Natural killer cell treated with Interleukin-12 subunit alpha and Interleukin-12 subunit beta and Interleukin-15 and Interleukin-18, amount 100 ng/mL, for 72 hours (primary cell): ENCODE data around the gene FOXP4. TPM values are rescaled to one million over a fixed set of nuclear protein-coding genes. Genes with fewer than 3 reads are reported as not detected.

Experiments used
- ATAC-seq, 2 donors: fragments of 150-1000 bp; cut with Tn5 transposase in 1 of 2; sonication (Bioruptor Pico), chemical (Tn5 transposase) in 1 of 2; 2 replicates each; pipeline ENCODE4 v1.10.0; 2021
- DNase-seq: peaks from one replicate; pipeline ENCODE4 v3.0.0; 2022; ENCODE audit warnings: low spot score
- H3K27ac Mint-ChIP-seq, 2 donors: 1 replicate in 1 of 2; 2 replicates in 1 of 2; pipeline ENCODE4 v1.8.0; 2022; ENCODE audit warnings: mixed read lengths in 2 of 2, mild to moderate bottlenecking in 1 of 2, moderate library complexity in 1 of 2
- H3K27me3 Mint-ChIP-seq, 2 donors: 1 replicate in 1 of 2; 2 replicates in 1 of 2; pipeline ENCODE4 v1.8.0; 2022; ENCODE audit warnings: mixed read lengths in 2 of 2
- H3K36me3 Mint-ChIP-seq: one replicate; pipeline ENCODE4 v1.8.0; 2022; ENCODE audit warnings: mixed read lengths
- H3K4me1 Mint-ChIP-seq, 2 donors: 1 replicate in 1 of 2; 2 replicates in 1 of 2; pipeline ENCODE4 v1.8.0; 2022; ENCODE audit warnings: low read depth in 2 of 2, mixed read lengths in 2 of 2, mild to moderate bottlenecking in 1 of 2
- H3K4me3 Mint-ChIP-seq: one replicate; pipeline ENCODE4 v1.8.0; 2022; ENCODE audit warnings: mixed read lengths
- H3K9me3 Mint-ChIP-seq: 2 replicates; pipeline ENCODE4 v1.8.0; 2022; ENCODE audit warnings: mixed read lengths
- total RNA-seq, 2 donors: library from RNA; stranded (reverse); gene quantifications; one replicate each; pipeline ENCODE4 v1.2.3, GENCODE V29; 2022

FOXP4 gene
- total RNA-seq, 2 donors from 2014 or later: 52.4 to 110 TPM

DNA sequence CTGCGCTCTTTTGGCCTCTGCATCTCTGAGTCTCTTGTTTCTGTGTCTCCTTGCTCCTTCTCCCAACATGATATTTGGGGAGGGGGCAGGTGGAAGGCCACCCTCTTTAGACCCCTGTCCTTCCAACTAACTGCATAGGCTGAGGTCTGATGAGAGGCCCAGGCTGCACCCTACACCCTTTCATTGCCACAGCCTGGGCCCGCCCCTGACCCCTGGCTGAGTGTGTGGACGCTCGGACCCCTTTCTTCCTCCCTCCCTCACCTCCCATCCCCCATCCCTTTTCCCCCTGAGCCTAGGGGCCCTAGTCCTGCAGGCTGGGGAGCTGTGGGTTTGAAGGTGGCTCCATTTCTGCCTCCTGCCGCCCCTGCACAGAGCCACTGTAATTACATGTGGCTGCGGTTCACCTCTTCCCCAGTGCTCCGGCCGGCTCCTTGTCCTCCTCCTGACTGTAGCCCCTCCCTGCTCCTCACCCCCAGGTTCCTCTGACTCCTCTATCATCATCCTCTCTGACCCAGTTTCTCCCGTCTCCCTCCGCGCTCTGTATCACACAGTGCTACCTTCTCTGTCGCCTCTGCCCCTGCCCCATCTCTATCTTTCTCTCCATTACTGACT is 98.9 kb downstream of the FOXP4 start:
- Mint-ChIP-seq H3K4me3 (no peak overlapping the region), H3K27me3 (peaks cover 18 to 37% of the 10 kb centered on the region in 2 donors), H3K27ac (no peak overlapping the region)

DNA sequence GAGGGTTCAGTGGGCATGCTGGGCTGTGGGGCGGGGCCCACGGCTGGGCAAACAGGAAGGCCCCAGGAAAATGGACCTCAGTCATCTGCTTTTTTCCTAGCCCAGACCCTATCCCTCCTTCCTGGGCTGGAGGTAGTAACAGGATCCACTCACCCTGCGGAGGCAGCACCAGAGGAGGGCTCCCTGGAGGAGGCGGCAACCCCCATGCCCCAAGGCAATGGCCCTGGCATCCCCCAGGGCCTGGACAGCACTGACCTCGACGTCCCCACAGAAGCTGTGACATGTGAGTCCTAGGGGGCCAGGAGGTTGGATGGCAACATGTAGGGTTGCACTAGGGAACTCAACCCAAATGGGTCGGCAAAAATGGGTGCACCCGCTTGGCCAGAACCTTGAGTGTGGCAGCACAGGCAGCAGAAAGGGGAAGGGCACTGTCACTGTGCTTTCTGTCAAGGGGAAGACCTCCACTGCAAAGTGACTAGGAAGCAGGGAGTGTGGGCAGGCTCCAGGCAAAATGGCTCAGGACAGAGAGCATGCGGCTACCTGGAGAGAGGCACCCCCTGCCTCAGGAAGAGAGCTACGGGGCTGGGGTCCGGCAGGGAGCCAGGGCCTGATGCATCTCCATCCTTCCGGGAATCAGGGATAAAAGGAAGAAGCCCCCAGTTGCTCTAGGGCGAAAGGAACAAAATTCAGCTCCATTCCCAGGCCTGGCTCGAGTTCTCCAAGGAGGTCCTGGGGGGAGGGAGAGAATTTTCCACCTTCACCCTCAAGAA is 100.0 kb downstream of the FOXP4 start:
- Mint-ChIP-seq H3K4me1 (no peaks in the 10 kb centered on the region), H3K36me3 (no peaks in the 10 kb centered on the region), H3K9me3 (no peaks in the 10 kb centered on the region), H3K27me3 (peaks cover 12 to 31% of the 10 kb centered on the region in 2 donors), H3K27ac (no peak overlapping the region), H3K4me3 (no peak overlapping the region)
- DNase-seq (no peak), ATAC-seq (no peak)

More for the DNA sequence above, 98.9 kb downstream of the FOXP4 start:
- ATAC-seq (no peak), DNase-seq (no peak)
- H3K9me3 Mint-ChIP-seq: no peaks in the 10 kb centered on the region
- H3K4me1 Mint-ChIP-seq: no peaks in the 10 kb centered on the region
- H3K36me3 Mint-ChIP-seq: no peaks in the 10 kb centered on the region

- Mint-ChIP-seq H3K9me3 (no peaks in the 10 kb centered on the region), H3K27ac (no peak overlapping the region)
Observed at GRCh38 chr6:41647061-41647511, 100.9 kb downstream of the FOXP4 start.

DNA sequence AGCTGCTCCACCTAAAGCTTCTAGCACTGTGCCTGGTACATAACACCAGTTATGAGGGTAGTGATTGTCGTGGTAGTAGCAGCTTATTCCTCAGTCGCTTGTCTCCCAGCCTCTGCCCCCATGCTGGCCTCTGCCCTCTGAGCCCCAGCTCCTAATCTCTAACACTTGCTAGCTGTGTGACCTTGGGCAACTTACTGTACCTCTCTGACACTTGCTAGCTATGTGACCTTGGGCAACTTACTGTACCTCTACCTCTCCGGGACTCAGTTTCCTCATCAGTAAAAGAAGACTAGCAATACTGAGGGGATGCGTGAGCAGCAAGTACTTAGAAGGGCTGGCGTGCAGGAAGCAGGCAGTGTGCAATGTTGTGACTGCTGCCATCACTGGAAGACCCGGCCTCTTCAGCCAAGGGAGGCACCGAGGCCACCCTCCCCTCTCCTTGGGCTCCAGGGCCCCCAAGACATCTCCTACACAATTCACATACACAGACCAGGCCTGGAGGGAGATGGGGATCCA is 101.9 kb downstream of the FOXP4 start:
- no peak overlapping the region for H3K27ac Mint-ChIP-seq
- DNase-seq (no peak), ATAC-seq (no peak)
- H3K36me3 Mint-ChIP-seq: no peaks in the 10 kb centered on the region
- no peaks in the 10 kb centered on the region for H3K9me3 Mint-ChIP-seq
- no peaks in the 10 kb centered on the region for H3K4me1 Mint-ChIP-seq
- no peak overlapping the region for H3K4me3 Mint-ChIP-seq
- H3K27me3 Mint-ChIP-seq: peaks cover 5 to 24% of the 10 kb centered on the region in 2 donors

More at GRCh38 chr6:41647061-41647511, 100.9 kb downstream of the FOXP4 start:
- Mint-ChIP-seq H3K27me3 (peaks cover 9 to 31% of the 10 kb centered on the region in 2 donors), H3K36me3 (no peaks in the 10 kb centered on the region), H3K4me3 (no peak overlapping the region), H3K4me1 (no peaks in the 10 kb centered on the region)
- DNase-seq (no peak), ATAC-seq (no peak)

DNA sequence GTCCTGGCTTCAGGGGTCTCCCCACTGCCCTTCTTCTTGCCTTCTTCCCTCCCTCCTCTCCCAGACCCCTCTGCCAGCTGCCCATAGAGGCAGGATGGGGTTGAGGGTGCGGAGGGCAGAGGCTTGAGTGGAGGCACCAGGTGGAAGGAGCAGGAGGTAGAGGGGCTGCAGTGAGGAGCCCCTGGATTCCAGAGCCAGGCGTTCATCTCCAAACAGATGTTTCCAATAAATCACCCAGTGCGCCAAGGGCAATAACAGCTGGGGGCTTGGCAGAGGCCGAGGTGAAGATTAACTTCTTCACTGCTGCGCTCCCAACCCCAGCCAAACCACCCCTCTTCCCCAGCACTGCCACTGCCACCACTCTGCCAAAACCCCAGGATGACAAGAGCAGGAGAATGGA is 102.7 kb downstream of the FOXP4 start:
- Mint-ChIP-seq H3K4me3 (no peak overlapping the region), H3K27ac (no peak overlapping the region), H3K9me3 (no peaks in the 10 kb centered on the region), H3K4me1 (no peaks in the 10 kb centered on the region), H3K36me3 (no peaks in the 10 kb centered on the region), H3K27me3 (peaks cover 5 to 21% of the 10 kb centered on the region in 2 donors)
- DNase-seq (no peak), ATAC-seq (no peak)

DNA sequence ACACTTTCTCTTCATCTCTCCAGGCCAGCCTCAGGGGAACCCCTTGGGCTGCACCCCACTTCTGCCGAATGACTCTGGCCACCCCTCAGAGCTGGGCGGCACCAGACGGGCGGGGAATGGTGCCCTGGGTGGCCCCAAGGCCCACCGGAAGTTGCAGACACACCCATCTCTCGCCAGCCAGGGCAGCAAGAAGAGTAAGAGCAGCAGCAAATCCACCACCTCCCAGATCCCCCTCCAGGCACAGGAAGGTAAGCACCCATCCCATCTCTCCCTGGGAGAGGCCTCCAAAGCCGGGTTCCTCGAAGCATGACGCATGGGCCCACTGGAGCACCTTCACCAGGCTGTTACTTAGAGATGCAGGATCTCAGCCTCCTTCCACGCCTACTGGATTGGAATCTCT is 103.4 kb downstream of the FOXP4 start:
- Mint-ChIP-seq H3K27me3 (peaks cover 5 to 20% of the 10 kb centered on the region in 2 donors), H3K4me1 (no peaks in the 10 kb centered on the region), H3K27ac (no peak overlapping the region), H3K9me3 (no peaks in the 10 kb centered on the region), H3K4me3 (no peak overlapping the region), H3K36me3 (no peaks in the 10 kb centered on the region)
- no peak for ATAC-seq
- no peak for DNase-seq

DNA sequence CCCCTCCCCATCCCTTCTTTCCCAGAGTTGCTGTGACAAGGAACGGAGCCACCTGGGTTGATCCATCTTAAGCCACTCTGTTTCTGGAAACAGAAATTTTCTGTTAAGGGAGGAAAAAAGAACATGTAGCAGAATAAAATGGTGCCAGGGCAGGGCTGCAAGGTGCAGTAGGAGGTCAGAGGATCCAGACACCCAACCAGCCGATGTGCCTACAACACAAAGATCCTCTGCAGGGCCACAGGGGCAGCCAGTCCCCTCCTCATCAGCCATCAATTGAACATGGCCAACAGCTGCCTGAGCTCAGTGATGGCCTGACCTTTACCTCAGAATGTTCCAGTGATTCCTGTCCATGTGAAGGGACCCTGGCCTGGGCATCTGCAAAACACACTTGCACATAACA is 103.9 kb downstream of the FOXP4 start:
- no peaks in the 10 kb centered on the region for H3K9me3 Mint-ChIP-seq
- DNase-seq (no peak), ATAC-seq (no peak)
- peaks cover 8 to 15% of the 10 kb centered on the region in 2 donors for H3K27me3 Mint-ChIP-seq
- no peaks in the 10 kb centered on the region for H3K36me3 Mint-ChIP-seq
- no peak overlapping the region for H3K4me3 Mint-ChIP-seq
- no peaks in the 10 kb centered on the region for H3K4me1 Mint-ChIP-seq
- H3K27ac Mint-ChIP-seq: no peak overlapping the region

GRCh38 chr6:41651246-41651961 is 105.2 kb downstream of the FOXP4 start:
- Mint-ChIP-seq H3K36me3 (no peaks in the 10 kb centered on the region), H3K9me3 (no peaks in the 10 kb centered on the region), H3K4me3 (no peak overlapping the region), H3K27me3 (peaks cover 8 to 14% of the 10 kb centered on the region in 2 donors), H3K4me1 (no peaks in the 10 kb centered on the region), H3K27ac (no peak overlapping the region)
- no peak for ATAC-seq
- DNase-seq: peak; percentile 42

Other genes with a start within 250 kb of the FOXP4 start
- gene NCR2, start 210.8 kb upstream of the FOXP4 start, total RNA-seq: 1 to 10 TPM in 1 of 2 donors, not detected in 1; 1.0 TPM
- not detected for gene MDFI, start 92.1 kb downstream of the FOXP4 start, total RNA-seq
- gene TFEB, start 189.2 kb downstream of the FOXP4 start, total RNA-seq: 10 to 100 TPM; 36.0 to 40.1 TPM
- not detected for gene PGC, start 201.0 kb downstream of the FOXP4 start, total RNA-seq
- 1 to 10 TPM; 7.4 to 9.5 TPM for gene FRS3, start 233.5 kb downstream of the FOXP4 start, total RNA-seq
- gene PRICKLE4, start 234.4 kb downstream of the FOXP4 start, total RNA-seq: not detected
- 100 to 1,000 TPM; 208 to 284 TPM for gene TOMM6, start 241.3 kb downstream of the FOXP4 start, total RNA-seq